NCI-H2171 (cell line): Measurements from ENCODE around the gene WNT5B.
"Not testable (repeated sequence)": the region's sequence is repeated elsewhere in the genome, so short reads cannot be mapped to it uniquely, and the experiment has no call there.

Source experiments
- DNase-seq: peaks from one replicate; lab custom pipeline; 2025; lab: John Stamatoyannopoulos, UW

The WNT5B gene

DNA sequence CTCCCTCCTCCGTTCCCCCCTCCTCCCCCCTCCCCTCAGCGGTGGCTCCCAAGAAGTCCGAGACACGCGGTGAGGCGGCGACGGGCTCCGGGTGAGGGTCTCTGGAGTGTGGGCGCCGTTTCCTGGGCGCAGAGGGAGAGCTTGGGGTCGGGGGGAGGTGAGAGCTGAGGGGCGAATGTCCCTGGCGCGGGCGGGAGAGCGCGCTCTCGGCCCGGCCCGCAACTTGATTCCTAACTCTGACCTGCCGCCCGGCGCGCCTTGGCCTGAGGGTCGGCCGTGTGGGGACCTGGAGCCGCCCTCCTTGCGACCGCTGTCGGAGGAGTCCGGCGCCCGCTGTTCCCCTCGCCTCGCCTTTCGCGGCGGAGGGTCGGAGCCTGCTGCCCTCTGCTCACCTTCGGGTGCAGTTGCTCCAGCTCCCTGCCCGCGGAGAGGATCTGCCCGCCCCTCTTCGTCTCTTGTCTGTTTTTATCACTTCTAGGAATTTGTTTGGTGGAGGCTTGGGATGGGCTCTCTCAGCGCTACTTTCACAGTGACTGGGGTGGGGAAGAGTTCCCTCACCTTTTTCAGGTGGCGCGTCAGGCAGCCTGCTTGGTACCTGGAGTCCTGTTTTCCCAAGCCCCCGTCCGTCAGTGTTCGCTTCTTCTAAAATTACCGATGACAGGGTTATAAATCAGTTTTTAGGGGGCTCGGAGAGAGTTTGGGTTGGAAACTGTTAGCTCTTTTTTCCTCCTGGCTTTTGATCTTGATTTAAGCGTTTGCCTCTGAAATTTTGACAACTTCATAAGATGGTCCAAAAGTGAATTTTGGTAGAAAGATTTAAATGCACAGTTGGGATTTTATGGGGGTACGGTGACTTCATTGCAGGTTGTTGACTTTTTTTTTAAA lies 62.3 kb downstream of the WNT5B start:
- peak; percentile 62 for DNase-seq

DNA sequence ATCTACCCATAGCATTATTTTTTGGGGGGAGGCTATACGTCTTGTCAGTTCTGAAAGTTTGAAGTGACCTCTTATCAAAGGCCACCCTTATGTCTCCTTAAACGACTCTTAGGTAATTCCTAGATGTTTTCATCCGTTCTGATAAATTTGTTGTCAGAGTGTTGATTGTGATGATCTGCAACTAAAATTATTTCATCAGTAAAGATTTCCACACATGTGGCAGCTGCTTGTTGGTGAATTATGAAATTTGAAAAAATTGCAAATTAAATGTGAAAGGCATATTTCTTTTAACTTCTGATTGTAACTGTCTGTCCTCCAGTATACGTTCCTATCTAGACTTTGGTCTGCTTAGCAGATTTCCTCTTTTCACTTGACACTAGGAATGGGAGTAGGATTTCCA lies 63.2 kb downstream of the WNT5B start:
- no peak for DNase-seq

DNA sequence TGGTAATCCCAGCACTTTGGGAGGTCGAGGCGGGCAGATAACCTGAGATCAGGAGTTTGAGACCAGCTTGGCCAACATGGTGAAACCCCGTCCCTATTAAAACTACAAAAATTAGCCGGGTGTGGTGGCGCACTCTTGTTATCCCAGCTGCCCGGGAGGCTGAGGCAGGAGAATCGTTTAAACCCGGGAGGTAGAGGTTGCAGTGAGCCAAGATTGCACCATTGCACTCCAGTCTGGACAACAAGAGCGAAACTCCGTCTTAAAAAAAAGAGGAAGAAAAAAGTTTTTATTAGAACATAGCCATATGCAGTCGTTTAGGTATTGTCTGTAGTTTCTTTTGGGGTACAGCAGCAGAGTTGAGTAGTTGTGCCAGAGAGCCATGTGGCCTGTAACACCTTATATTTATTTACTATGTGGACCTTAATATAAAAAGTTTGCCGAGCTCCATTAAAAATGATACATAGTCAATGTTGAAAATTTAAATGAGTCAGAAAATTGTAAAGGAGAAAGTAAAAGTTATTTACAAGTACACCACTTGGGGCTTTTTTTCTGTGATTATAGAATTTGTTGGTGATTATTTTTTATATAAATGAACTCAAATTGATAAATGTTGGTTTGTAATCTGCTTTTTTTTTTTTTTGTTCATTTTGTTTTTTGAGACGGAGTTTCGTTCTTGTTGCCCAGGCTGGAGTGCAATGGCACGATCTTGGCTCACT lies 64.0 kb downstream of the WNT5B start:
- DNase-seq = no peak

DNA sequence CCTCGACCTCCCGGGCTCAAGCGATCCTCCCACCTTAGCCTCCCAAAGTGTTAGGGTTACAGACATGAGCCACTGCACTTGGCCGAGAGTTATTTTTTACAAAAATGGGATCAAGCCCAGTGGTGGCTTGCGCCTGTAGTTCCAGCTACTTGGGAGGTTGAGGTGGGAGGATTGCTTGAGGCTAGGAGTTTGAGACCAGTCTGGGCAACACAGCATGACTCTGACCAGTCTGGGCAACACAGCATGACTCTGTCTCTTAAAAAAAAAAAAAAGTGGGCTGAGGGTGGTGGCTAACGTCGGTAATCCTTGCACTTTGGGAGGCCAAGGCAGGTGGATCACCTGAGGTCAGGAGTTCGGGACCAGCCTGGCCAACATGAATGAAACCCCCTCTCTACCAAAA lies 66.1 kb downstream of the WNT5B start:
- not testable (repeated sequence) for DNase-seq

DNA sequence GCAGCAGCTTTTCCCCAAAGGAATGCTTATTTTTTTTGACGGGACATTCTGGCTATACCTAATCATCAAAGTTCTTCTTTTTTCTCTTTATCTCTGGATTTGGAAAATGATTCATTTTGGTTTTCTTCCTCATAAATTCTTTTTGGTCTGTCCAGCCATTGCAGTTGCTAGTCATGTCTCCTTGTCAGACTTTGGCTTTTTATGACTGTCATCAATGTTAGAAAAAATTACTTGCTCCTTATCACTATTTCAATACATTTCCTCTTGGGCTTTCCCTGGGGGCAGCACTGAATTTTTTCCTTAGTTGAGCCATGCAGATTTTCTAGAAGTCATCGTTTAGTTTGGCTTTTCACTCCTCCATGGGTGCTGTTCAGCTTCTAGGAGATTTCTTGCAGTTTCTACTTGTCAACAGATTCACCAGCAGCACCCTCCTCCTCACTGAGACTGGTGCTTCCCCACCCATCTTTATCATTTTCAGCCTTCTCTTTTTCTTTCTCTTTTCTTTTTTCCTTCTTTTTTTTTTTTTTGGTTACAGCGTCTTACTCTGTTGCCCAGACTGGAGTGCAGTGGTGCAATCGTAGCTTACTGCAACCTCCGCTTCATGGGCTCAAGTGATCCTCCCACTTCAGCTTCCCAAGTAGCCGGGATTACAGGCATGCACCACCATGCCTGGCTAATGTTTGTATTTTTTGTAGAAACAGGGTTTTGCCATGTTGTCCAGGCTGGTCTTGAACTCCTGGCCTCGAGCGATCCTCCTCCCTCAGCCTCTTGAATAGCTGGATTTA lies 67.0 kb downstream of the WNT5B start:
- DNase-seq = no peak

DNA sequence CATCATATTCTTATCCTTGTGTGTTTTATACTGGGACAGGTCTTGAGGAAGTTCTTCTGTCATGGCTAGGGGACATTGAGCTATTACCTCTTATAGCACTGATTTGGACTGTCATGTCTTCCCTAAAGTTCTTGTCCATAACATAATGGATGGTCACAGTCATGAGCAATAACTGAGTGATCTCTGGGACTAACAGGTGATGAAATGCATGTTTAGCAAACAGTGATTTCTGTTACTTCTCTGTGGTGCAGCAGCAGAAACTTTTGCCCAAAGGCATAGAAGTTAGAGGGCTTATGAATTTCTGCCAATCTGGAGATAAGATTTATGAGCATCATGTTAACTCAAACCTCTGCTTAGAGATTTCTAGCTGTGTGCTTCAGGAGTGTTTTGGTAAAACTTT lies 67.8 kb downstream of the WNT5B start:
- DNase-seq = no peak
